ENCODE measurements around the gene ALG2. TPM values are rescaled to one million over a fixed set of nuclear protein-coding genes. Genes with fewer than 3 reads are reported as not detected.

The ALG2 gene
- polyA plus RNA-seq, 1 donor from 2014 or later = 15.8 TPM

- Histone ChIP-seq H3K9me3 (ENCODE audit: low read length) (no peaks in the 10 kb centered on the region), H3K79me2 (replicated peaks; ENCODE audit: insufficient read depth, low read length) (no peaks in the 10 kb centered on the region), H4K20me1 (ENCODE audit: insufficient read depth) (no peaks in the 10 kb centered on the region), H3K4me3 (ENCODE audit: low read length) (no peak overlapping the region), H3K4me2 (ENCODE audit: low read length) (no peak overlapping the region), H3K9ac (ENCODE audit: low read length) (no peak overlapping the region), H2AFZ (ENCODE audit: low read depth, low read length) (no peak overlapping the region), H3K27me3 (ENCODE audit: insufficient read depth, low read depth, low read length) (no peaks in the 10 kb centered on the region), H3K9me2 (ENCODE audit: insufficient read depth, low read length) (no peaks in the 10 kb centered on the region), H3K27ac (ENCODE audit: low read length) (no peak overlapping the region), H3K36me3 (ENCODE audit: insufficient read depth, low read length) (peaks cover 19% of the 10 kb centered on the region), H3F3A (ENCODE audit: insufficient read depth, low read length, poor library complexity, severe bottlenecking) (no peaks in the 10 kb centered on the region)
- TF ChIP-seq REST (IDR thresholded peaks at IDR 0.05; ENCODE audit: borderline replicate concordance) (no peak), MXI1 (conservative IDR thresholded peaks at IDR 0.05; ENCODE audit: poor library complexity, severe bottlenecking) (no peak), EZH2 (IDR thresholded peaks at IDR 0.05; ENCODE audit: borderline replicate concordance, insufficient read depth, low read length, poor library complexity, severe bottlenecking) (no peak), TAF1 (IDR thresholded peaks at IDR 0.05; ENCODE audit: low read depth) (no peak), RAD21 (conservative IDR thresholded peaks at IDR 0.05) (no peak), EP300 (conservative IDR thresholded peaks at IDR 0.05; ENCODE audit: poor library complexity, severe bottlenecking) (no peak)
These were observed 8.5 kb upstream of the ALG2 start for GRCh38 chr9:99230206-99230605.

- Histone ChIP-seq H3K9me3 (ENCODE audit: low read length) (no peaks in the 10 kb centered on the region), H3K79me2 (replicated peaks; ENCODE audit: insufficient read depth, low read length) (peaks cover 24% of the 10 kb centered on the region), H4K20me1 (ENCODE audit: insufficient read depth) (no peaks in the 10 kb centered on the region), H3K27me3 (ENCODE audit: insufficient read depth, low read depth, low read length) (no peaks in the 10 kb centered on the region), H3K36me3 (ENCODE audit: insufficient read depth, low read length) (peaks cover 10% of the 10 kb centered on the region), H3K27ac (ENCODE audit: low read length) (no peak overlapping the region), H2AFZ (ENCODE audit: low read depth, low read length) (no peak overlapping the region), H3K4me3 (ENCODE audit: low read length) (no peak overlapping the region), H3K9ac (ENCODE audit: low read length) (no peak overlapping the region), H3F3A (ENCODE audit: insufficient read depth, low read length, poor library complexity, severe bottlenecking) (no peaks in the 10 kb centered on the region), H3K9me2 (ENCODE audit: insufficient read depth, low read length) (no peaks in the 10 kb centered on the region), H3K4me2 (ENCODE audit: low read length) (no peak overlapping the region)
- no peak for TF ChIP-seq TAF1 (IDR thresholded peaks at IDR 0.05; ENCODE audit: low read depth)
- TF ChIP-seq EP300 (conservative IDR thresholded peaks at IDR 0.05; ENCODE audit: poor library complexity, severe bottlenecking) = no peak
- no peak for TF ChIP-seq REST (IDR thresholded peaks at IDR 0.05; ENCODE audit: borderline replicate concordance)
- no peak for TF ChIP-seq POLR2AphosphoS5 (IDR thresholded peaks at IDR 0.05)
- no peak for TF ChIP-seq MXI1 (conservative IDR thresholded peaks at IDR 0.05; ENCODE audit: poor library complexity, severe bottlenecking)
- no peak for TF ChIP-seq RAD21 (conservative IDR thresholded peaks at IDR 0.05)
- TF ChIP-seq EZH2 (IDR thresholded peaks at IDR 0.05; ENCODE audit: borderline replicate concordance, insufficient read depth, low read length, poor library complexity, severe bottlenecking) = no peak
- TF ChIP-seq SMC3 (conservative IDR thresholded peaks at IDR 0.05; ENCODE audit: poor library complexity) = no peak
- TF ChIP-seq CTCF (IDR thresholded peaks at IDR 0.05; ENCODE audit: poor library complexity, severe bottlenecking) = no peak
These were observed 4.3 kb upstream of the ALG2 start for GRCh38 chr9:99226054-99226453.
